Measurements from ENCODE around the gene TMEM259.

Gene TMEM259

GRCh38 chr19:1020868-1021425 is at the start of gene TMEM259:
TMEM259 (minus strand) TSS chr19:1021123; CDS start chr19:1020996, 127 bp downstream.
- peak; percentile 94 to 97 for DNase-seq (ENCODE audit: low read depth in 2 of 2)

GRCh38 chr19:1070576-1070930 is 49.6 kb upstream of the TMEM259 start:
- no peak for DNase-seq (ENCODE audit: low read depth in 2 of 2)

- peak in 1 of 2 donors; percentile 47 for DNase-seq (ENCODE audit: low read depth in 2 of 2)
Observed at GRCh38 chr19:1069009-1069779, 48.3 kb upstream of the TMEM259 start.

GRCh38 chr19:1068009-1069001 is 47.4 kb upstream of the TMEM259 start:
- no peak for DNase-seq (ENCODE audit: low read depth in 2 of 2)

- DNase-seq (ENCODE audit: low read depth in 2 of 2) = peak in 1 of 2 donors; percentile 48
Observed at GRCh38 chr19:1067341-1067957, 46.5 kb upstream of the TMEM259 start.

GRCh38 chr19:1066748-1067340 is 45.9 kb upstream of the TMEM259 start, which contains the start of gene ARHGAP45:
ARHGAP45 (plus strand) TSS chr19:1067167; CDS start chr19:1067406, 239 bp downstream.
- peak; percentile 68 to 73 for DNase-seq (ENCODE audit: low read depth in 2 of 2)

GRCh38 chr19:1066251-1066747 is 45.4 kb upstream of the TMEM259 start:
- no peak for DNase-seq (ENCODE audit: low read depth in 2 of 2)

- no peak for DNase-seq (ENCODE audit: low read depth in 2 of 2)
Observed at GRCh38 chr19:1065606-1066109, 44.7 kb upstream of the TMEM259 start.

GRCh38 chr19:1064661-1065605 is 44.0 kb upstream of the TMEM259 start:
- DNase-seq (ENCODE audit: low read depth in 2 of 2) = peak; percentile 45 to 56

- DNase-seq (ENCODE audit: low read depth in 2 of 2) = no peak
Observed at GRCh38 chr19:1063909-1064660, 43.2 kb upstream of the TMEM259 start.

- DNase-seq (ENCODE audit: low read depth in 2 of 2) = no peak
Observed at GRCh38 chr19:1063030-1063908, 42.3 kb upstream of the TMEM259 start.

- DNase-seq (ENCODE audit: low read depth in 2 of 2) = no peak
Observed at GRCh38 chr19:1062387-1063029, 41.6 kb upstream of the TMEM259 start.

GRCh38 chr19:1061987-1062386 is 41.1 kb upstream of the TMEM259 start:
- no peak for DNase-seq (ENCODE audit: low read depth in 2 of 2)

GRCh38 chr19:1060689-1061088 is 39.8 kb upstream of the TMEM259 start:
- no peak for DNase-seq (ENCODE audit: low read depth in 2 of 2)

- no peak for DNase-seq (ENCODE audit: low read depth in 2 of 2)
Observed at GRCh38 chr19:1058112-1058511, 37.2 kb upstream of the TMEM259 start.

GRCh38 chr19:1057176-1057855 is 36.4 kb upstream of the TMEM259 start:
- DNase-seq (ENCODE audit: low read depth in 2 of 2) = no peak

Data from activated CD8-positive, alpha-beta memory T cell treated with anti-CD3 and anti-CD28 coated beads for 4 hours (primary cell).